ENCODE measurements around the gene C6orf141.

DNA sequence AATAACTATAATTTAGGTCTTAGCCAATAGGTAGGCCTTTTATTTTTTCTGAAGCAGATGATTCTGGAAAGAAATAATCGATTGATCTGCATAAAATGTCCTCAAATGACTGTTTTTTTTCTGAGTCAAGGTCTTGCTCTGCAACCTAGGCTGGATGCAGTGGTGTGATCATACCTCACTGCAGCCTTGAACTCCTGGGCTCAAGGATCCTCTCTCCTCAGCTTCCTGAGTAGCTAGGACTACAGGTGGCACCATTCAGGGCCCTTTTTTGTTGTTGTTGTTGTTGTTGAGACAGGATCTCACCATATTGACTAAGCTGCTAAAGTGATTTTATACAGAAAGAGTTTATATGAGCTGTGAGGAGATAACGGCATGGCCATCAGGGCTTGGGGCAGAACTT lies 32.5 kb upstream of the C6orf141 start:
- no peak for TF ChIP-seq CTCF (IDR thresholded peaks at IDR 0.05)
- no peak for TF ChIP-seq EZH2 (IDR thresholded peaks at IDR 0.05; ENCODE audit: borderline replicate concordance, insufficient read depth, low read depth, low read length, poor library complexity, severe bottlenecking)
